Measurements from ENCODE around the gene RAPGEF2.
"Not testable (repeated sequence)": the region's sequence is repeated elsewhere in the genome, so short reads cannot be mapped to it uniquely, and the experiment has no call there.

The RAPGEF2 gene

DNA sequence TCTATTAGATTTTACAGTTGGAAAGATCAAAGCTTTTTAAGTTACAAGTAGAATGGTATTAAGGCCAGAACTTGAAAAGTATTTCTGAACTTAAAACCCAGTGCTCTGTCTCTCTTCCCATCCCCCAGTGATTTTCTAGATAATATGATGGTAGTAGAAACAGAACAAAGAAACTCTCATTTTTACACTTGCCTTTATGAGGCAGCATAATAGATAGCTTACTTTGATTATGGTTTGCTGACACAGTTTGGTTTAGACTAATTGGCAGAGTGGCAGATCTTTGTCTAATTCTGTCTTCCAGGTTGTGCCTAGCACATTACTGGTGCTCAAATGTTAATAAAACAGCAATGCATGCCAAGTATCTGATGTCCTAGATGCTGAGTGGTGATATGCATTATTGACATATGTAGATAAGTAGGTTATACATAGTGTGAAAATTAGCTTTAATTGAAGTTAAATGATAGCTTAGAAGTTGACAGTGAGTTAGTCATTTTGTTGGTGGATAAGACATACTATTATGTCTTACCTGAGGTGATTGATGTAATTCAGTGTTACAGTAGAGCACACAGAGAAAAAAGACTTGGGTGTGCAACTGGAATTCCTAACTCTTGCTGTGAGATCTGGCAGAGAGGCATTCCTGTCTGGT lies 4.3 kb upstream of the RAPGEF2 start:
- DNase-seq, result no peak

DNA sequence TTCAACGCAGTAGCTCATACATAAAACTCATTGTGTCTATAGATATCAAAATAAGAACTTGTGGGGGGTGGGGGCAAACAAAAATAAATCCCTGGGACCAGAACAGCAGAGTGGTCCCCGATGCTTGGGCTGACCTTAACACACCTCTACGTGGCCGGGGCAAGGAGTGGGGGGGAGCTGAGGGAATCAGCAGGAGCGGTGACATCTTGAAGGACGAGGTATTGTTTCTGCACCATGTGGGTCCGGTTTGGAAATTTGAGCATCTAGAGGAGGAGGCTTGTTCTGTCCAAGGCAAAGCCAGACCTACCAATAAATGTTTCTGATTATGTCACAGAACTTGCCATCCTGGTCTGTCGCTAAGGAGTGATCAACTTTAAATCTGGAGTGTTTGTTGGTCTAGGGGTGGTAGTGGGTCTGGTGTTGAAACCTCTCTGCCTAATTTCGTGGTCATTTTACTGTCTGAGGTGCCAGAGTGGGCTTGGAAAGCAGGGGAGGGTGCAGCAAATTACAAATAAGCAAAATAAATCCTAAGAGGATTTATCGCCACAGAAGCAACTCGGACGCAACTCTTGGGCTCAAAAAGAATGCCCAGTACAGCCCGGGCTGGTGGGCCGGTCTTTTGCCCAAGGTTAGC lies 774 bp upstream of the RAPGEF2 start:
- DNase-seq, result no peak

DNA sequence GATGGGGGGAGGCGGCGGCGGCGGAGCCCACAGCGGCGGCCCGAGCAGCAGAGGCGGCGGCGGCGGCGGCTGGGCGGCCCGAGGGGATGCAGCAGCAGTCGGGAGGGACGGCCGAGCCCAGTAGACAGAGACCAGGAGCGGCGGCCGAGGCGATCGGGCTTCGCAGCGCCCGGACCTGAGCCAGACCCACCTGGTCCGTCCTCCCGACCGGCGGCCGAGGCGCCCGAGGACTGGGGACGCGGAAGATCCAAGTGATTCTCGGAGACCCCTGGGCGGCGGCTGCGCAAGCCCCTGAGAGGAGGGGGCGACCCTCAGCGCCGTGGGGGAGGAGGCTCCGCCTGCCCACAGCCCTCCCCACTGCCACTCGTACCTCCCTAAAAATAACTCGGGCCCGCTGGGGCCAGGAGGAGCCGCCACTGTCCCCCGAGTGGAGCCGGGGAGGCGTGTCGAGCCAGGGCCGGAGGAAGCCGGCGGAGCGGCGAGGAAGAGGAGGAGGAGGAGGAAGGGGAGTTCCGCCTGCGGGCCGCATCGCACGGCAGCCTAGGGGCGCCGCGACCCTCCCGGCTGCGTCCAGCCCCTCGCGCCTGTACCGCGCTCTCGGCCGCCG lies 608 bp downstream of the RAPGEF2 start:
- DNase-seq, result no peak

DNA sequence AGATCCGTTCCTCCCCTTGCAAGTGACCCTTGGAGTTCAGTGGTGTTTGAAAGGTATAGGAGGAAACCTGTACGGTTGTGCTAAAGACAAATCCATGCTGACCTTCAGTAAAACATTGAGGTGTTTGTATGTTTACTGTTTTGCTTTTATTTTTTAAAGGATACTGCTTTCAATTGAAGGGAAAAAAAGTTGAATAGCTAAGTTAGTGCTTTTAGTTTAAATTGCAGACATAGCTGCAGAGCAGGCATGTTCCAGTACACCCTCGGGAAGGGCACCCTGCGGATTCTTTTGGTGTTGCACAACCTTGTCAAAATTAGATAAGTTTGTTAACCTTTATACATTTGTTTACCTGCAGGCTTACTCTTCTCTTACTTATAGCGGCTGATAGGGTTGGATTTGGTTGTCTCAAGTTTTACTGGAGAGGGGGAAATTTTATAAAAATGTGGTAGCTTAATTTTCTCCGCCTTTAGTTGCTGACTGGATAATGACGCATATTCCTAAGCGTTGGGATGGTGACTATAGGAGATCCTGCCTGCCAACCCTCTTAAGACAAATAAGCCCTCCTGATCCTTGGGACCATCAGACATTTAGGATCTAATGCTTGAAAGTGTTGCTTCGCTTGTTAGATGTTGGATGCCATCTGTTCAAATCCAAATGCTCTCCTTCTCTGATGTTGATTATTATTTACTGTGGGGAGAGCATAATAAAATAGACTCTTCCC lies 2.0 kb downstream of the RAPGEF2 start:
- no peak for DNase-seq

DNA sequence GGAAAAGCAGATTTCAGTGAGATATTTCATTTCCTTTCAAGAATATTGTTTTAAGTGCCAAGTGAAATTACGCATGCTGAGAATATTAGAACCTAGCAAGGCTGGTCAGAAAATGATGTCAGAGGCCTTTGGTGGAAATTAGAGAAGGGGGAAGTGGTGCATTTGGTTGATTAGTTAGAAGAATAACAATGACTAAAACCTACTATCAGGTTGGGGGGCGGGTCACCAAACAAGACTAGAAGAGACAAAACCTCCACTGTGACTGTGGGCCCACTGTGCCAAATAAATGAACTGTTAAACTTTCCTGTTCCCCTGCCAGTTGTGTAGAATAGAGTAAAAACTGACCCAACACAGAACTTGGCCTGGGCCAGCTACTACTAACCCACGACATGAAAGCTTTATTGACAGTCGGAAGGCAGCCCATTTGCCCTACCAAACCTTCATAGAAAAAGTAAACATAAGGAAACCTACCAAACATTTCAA lies 2.9 kb downstream of the RAPGEF2 start:
- no peak for DNase-seq

DNA sequence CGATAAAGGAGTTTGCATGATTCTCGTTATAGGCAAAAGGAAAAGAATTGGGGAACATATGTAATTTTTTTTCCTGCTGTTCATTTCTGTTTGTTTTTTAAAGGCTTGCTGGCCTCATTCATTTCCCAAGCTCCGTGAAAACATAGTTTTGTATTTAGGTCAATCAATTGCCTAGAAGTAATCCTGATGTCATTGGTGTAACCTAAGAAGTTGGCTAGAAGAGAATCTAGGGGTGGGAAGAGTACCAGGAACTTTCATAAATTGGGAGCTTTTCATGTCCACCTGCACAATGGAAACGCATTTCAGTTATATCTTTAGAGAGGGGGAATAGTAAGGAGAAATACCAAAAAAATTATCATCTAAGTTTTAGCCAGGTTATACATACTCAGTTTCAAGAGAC lies 3.8 kb downstream of the RAPGEF2 start:
- DNase-seq, result no peak

DNA sequence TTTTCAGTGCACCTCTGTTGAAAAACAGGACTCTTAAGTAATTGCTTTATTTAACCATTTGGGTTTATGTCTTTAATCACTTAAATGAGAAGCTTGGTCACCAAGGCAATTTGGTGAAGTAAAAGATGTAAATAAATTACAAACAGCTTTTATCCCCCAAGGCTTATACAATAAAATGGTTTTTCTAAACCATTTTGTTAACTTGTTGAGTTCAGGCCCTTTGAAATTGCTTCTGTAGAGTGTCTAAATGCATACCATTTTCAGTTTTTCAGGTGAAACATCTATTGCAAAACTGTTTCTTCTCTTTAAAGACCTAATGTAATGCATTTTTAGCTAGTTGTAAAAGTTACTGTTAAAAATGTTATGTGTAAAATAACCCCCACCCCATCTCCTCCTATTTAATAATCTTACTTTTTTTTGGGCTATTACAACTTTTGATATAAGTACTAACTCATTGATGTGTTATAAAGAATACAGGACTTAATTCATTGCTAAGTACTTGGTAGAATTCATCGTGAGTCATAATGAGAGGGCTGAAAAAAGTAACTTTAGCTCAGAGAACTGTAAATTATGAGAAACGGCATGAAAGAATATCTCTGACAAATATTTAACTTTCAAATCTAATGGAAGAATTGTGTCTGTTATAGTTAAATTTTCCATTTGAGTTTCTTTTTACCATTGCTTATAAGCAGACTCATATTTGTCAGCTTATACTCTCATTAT lies 4.5 kb downstream of the RAPGEF2 start:
- no peak for DNase-seq

DNA sequence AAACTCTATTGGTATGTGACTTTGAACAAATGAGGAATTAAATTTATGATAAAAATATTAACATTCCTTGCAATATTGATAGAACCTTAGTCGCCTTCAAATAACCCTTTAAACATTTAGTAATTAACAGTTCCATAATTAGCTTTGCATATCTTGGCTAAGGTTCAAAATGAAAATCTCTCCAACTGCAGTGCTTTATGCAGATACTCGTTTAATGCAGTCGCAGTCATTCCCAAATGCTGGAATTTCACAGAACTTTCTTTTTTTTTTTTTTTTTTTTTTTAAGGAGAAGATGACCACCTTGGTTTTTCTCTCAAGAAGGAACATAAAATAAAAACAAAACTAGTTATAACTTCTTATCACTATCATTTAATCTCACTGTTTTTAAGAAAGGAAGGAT lies 5.2 kb downstream of the RAPGEF2 start:
- DNase-seq, result no peak

DNA sequence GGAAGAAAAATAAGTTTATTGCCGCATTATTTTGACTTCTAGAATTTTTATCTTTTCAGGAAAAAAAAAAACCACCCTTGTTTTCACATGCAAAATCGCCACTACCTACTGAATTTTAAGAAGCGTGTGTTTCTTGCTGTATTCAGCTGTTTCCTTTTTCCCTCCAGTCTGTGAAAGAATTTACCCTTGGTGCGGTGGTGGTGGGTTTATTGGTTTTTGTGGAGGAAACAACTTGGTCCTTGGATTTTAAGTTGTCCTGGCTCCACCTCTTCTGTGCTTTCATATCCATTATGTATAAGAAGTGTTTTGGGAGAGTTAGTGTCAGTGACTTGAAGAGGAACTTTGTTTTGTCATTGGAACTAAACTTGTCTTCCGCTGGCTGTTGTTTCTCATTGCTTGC lies 8.1 kb downstream of the RAPGEF2 start:
- no peak for DNase-seq

DNA sequence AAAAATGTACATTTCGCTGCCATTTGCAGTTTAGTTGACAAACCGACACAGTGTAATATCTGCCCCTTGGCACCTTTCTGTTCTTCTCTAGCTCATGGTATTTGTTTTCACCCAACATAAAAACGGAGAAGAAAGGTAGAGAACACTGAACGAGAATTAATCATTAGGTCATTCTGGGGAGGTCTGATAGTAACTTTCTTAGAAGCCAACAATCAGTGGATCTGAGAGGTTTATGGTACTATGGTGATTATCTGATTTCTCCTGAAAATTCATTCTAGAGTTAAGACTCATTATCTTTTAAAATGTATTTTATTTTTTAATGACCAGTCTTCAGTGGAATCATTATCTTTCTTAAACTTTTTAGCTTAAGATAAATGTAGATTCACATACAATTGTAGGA lies 8.5 kb downstream of the RAPGEF2 start:
- no peak for DNase-seq

DNA sequence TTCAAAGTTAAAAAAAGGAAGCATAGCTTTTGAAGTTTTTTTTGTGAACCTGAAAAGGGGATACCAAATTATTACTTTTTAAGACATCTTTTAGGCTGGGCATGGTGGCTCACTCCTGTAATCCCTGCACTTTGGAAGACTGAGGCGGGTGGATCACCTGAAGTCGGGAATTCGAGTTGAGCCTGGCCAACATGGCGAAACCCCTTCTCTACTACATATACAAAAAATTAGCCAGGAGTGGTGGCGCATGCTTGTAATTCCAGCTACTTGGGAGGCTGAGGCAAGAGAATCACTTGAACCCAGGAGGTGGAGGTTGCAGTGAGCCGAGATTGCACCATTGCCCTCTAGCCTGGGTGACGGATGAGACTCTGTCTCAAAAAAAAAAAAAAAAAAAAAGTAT lies 10.5 kb downstream of the RAPGEF2 start:
- DNase-seq, result not testable (repeated sequence)

DNA sequence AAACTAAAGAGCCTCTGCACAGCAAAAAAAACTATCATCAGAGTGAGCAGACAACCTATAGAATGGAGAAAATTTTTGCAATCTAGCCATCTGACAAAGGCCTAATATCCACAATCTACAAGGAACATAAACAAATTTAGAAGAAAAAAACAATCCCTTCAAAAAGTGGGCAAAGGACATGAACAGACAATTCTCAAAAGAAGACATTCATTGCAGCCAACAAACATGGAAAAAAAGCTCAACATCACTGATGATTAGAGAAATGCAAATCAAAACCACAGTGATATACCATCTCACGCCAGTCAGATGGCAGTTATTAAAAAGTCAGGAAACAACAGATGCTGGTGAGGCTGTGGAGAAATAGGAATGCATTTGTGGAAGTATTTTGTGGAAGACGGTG lies 13.2 kb downstream of the RAPGEF2 start:
- DNase-seq, result not testable (repeated sequence)

DNA sequence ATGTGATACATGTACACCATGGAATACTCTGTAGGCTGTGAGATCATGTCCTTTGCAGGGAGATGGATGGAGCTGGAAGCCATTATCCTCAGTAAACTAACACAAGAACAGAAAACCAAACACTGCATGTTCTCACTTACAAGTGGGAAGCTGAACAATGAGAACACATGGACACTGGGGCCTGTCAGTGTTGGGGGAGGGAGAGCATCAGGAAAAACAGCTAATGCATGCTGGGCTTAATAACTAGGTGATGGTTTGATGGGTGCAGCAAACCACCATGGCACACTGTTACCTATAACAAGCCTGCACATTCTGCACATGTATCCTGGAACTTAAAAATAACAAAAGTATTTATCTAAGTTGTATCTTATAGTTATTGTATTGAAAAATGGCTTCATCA lies 13.8 kb downstream of the RAPGEF2 start:
- not testable (repeated sequence) for DNase-seq

DNA sequence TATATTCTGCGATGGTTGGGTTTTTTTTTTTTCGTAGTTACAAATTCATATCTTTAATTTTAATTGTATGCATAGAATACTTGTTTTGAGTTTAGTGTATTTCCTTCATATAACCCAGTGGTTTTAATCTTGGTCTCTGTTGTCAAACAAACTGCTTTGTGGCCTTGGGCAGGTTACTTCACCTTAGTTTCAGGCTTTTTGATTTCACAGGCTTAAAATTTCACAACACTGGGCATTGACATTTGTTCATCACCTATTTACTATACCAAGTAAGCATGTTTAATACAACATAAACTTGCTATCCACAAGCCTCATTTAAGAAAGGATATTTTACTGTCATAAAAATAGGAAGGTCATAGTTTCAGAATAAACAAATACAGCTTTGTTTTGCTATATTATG lies 14.7 kb downstream of the RAPGEF2 start:
- DNase-seq, result no peak

DNA sequence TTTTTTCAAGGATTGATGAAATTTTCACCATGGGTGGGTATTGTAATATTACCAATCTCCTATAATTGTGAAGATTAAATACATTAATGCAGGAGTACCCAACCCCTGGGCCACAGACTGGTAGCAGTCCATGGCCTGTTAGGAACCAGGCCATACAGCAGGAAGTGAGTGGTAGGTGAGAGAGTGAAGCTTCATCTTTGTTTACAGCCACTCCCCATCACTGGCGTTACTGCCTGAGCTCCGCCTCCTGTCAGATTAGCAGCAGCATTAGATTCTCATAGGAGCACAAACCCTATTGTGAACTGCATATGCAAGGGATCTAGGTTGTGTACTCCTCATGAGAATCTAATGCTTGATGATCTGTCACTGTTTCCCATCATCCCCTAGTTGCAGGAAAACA lies 15.1 kb downstream of the RAPGEF2 start:
- no peak for DNase-seq

DNA sequence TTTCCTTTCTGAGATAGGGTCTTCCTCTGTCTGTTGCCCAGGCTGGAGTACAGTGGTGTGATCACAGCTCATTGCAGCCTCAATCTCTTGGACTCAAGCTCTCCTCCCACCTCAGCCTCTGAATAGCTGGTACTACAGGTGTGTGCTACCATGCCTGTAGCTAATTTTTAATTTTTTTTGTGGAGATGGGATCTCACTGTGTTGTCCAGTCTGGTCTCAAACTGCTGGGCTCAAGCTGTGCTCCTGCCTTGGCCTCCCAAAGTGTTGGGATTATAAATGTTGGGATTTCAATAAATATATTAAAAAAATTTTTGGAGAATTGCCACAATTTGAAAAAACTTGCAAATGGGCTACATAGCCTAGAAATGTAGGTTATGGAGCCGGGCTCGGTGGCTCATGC lies 18.5 kb downstream of the RAPGEF2 start:
- DNase-seq, result no peak

DNA sequence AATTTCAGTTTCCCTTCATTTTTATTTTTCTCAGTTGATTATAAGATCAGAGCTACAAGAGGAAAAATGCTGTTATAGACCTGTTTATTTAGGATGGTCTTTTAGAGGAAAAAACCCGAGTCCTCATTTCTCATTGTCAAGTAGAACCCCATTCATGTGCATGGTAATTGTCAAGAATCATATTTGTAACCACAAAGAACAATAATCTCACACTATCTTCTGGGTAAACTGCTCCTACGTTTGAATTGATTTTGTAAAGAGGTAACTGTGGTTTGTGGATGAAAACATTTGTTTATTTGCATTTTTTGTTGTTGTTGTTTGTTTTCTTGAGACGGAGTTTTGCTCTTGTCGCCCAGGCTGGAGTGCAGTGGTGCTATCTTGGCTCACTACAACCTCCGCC lies 23.8 kb downstream of the RAPGEF2 start:
- no peak for DNase-seq

DNA sequence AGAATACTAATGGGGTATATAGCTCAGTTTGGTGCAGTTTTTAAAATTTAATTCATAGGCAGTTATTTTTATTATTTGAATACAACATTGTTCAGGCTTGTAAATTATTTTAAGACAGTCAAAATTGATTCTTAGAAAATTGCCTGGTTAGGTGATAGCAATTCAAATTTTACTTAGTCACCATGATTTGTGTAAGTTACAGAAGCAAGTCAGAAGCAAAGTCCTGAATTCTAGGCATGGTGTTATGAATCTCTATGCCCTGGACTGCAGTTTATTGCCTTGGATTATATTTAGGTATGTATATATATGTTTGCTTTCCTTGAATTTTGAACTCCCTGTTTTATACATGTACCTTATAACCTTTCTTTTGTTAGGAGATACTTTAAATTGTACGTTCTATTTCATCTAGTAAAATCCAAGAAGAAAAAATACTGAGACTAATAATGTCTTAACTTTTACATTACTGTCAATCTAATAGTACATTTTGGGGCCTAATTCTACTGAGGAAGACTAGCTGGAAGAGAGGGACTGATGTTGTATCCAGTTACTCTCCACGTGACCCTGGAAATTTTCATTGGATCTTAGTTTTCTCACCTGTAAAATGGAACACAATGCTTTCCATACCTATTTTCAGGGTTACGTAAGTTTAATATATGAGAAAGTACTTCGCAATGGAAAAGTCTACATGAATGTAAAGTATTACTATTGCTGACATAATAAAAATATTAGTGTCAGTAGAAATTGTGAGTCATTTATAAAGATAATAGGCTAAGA lies 25.1 kb downstream of the RAPGEF2 start:
- DNase-seq, result no peak

DNA sequence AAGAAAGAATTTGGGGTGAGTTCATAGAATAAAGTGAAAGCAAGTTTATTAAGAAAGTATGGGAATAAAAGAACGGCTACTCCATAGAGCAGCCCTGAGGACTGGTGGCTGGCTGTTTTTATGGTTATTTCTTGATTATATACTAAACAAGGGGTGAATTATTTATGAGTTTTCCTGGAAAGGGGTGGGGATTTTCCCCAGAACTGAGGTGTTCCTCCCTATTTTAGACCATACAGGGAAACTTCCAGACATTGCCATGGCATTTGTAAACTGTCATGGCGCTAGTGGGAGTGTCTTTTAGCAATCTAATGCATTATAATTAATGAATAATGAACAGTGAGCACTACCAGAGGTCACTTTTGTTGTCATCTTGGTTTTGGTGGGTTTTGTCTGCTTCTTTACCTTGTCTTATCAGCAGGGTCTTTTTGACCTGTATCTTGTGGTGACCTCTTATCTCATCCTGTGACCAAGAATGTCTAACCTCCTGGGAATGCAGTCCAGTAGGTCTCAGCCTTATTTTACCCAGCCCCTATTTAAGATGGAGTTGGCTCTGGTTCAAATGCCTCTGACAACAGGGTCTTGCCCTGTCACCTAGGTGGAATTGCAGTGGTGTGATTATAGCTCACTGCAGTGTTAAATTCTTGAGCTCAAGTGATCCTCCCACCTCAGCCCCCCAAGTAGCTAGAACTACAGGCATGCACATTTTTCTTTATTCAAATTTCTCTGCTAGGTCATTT lies 27.1 kb downstream of the RAPGEF2 start:
- no peak for DNase-seq

DNA sequence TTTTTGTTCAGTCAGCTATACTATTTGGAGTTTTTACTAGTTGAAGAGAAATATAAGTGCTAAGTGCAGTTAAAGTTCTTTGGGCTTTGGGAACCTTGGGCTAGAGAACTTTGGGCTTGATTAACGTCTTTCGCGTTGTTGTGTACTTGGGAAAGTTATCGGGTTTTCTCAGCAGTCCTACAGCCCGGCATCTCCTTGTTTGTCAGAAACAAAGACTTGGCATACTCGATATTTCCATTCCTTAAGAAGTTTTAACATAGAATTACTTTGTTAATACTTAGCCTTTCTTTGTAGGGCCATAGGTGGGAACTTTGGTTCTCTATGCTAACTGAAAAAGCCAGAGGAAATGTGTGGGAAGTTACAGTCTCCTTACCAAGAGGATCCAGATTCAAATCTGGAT lies 28.7 kb downstream of the RAPGEF2 start:
- no peak for DNase-seq

DNA sequence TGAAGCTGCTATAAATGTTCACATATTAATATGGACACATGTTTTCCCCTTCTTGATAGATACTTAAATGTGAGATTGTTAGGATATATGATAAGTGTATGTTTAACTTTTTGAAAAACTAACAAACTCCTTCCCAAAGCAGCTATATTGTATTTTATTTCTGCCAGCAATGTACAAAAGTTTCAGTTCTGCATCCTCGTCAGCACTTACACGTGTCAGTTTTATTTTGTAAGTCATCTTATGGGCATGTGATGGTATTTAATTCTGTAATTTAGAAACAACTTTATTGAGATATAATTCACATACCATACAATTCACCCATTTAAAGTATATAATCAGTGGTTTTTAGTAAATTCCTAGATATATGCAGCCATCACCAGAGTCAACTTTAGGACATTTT lies 31.6 kb downstream of the RAPGEF2 start:
- DNase-seq, result no peak

DNA sequence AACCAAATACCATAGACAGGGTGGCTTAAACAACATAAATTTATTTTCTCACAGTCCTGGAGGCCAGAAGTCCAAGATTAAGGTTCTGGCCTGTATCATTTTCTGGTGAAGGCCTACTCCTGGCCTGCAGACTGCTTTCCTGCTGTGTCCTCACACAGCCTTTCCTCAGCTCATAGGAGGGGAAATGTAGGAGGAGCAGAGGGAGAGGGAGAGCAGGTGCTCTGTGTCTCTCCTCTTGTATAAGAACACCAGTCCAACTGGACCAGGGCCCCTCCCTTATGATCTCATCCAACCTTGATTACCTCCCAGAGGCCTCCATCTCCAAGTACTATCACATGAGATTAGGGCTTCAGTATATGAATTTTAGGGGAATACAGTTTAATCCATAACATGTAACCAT lies 34.3 kb downstream of the RAPGEF2 start:
- no peak for DNase-seq

All from DMS79 (cell line).